Neural cell (in vitro differentiated cells): ENCODE results near the gene MLLT1.

Experiments used
- CTCF ChIP-seq: fragments of 450-650 bp; IDR thresholded peaks from 2 replicates; pipeline ENCODE4 v1.5.1; 2014; ENCODE audit warnings: antibody characterized with exemption, mild to moderate bottlenecking, moderate library complexity; ENCODE audit not compliant: poor library complexity, severe bottlenecking
- EP300 ChIP-seq: fragments of 450-650 bp; conservative IDR thresholded peaks from 2 replicates; pipeline ENCODE4 v1.6.1; 2014; ENCODE audit warnings: antibody characterized with exemption, mild to moderate bottlenecking, moderate library complexity; ENCODE audit not compliant: poor library complexity, severe bottlenecking
- EZH2 ChIP-seq: fragments of 200-600, 300-800 bp; shearing (Covaris generic), sonication (generic); IDR thresholded peaks from 2 replicates; pipeline ENCODE4 v1.6.1; 2014; ENCODE audit warnings: antibody characterized with exemption, low read length, borderline replicate concordance, mild to moderate bottlenecking; ENCODE audit not compliant: insufficient read depth, poor library complexity, severe bottlenecking
- POLR2AphosphoS5 ChIP-seq: IDR thresholded peaks from 2 replicates; pipeline ENCODE4 v1.6.1; 2012

- TF ChIP-seq CTCF (no peak), POLR2AphosphoS5 (no peak), EZH2 (no peak), EP300 (no peak)
Measured at GRCh38 chr19:6324757-6325156, 45.0 kb upstream of the MLLT1 start.
